Aorta (tissue), 5 donors: ENCODE measurements around the gene DZANK1. TPM values are rescaled to one million over a fixed set of nuclear protein-coding genes. Genes with fewer than 3 reads are reported as not detected.

Experiments used
- ATAC-seq: fragments of 200-7000 bp; cut with Tn5 transposase; one replicate; pipeline ENCODE4 v1.9.1; 2022; ENCODE audit warnings: moderate library complexity; ENCODE audit not compliant: low FRiP score
- DNase-seq, 2 donors: peaks; one replicate each; pipeline ENCODE4 v3.0.0-alpha.2; 2020
- H3K27ac ChIP-seq, 2 donors: one replicate each; pipeline ENCODE4 v1.5.1; 2013; ENCODE audit warnings: low read length in 2 of 2, mild to moderate bottlenecking in 2 of 2, moderate library complexity in 2 of 2, control low read depth in 1 of 2, inconsistent platforms in 1 of 2, low read depth in 1 of 2
- H3K27me3 ChIP-seq, 2 donors: one replicate each; pipeline ENCODE4 v1.6.1; 2013; ENCODE audit warnings: control low read depth in 1 of 2, low read length in 1 of 2, mild to moderate bottlenecking in 1 of 2, moderate library complexity in 1 of 2; ENCODE audit not compliant: insufficient read depth in 2 of 2, control insufficient read depth in 1 of 2
- H3K36me3 ChIP-seq, 2 donors: one replicate each; pipeline ENCODE4 v1.6.1; 2013; ENCODE audit warnings: control low read depth in 1 of 2, low read length in 1 of 2, mild to moderate bottlenecking in 1 of 2; ENCODE audit not compliant: insufficient read depth in 2 of 2, control insufficient read depth in 1 of 2
- H3K4me1 ChIP-seq, 2 donors: one replicate each; pipeline ENCODE4 v1.6.1; 2013; ENCODE audit warnings: low read length in 2 of 2, control low read depth in 1 of 2, mild to moderate bottlenecking in 1 of 2, moderate library complexity in 1 of 2; ENCODE audit not compliant: insufficient read depth in 2 of 2, control insufficient read depth in 1 of 2
- H3K4me3 ChIP-seq, 2 donors: one replicate each; pipeline ENCODE4 v1.5.1; 2013; ENCODE audit warnings: low read length in 2 of 2, control low read depth in 1 of 2, mild to moderate bottlenecking in 1 of 2
- H3K9me3 ChIP-seq: one replicate; pipeline ENCODE4 v1.6.1; 2013; ENCODE audit warnings: mild to moderate bottlenecking, low read length; ENCODE audit not compliant: control insufficient read depth
- WGBS, 2 donors: extraction: QIAGEN DNeasy Blood & Tissue Kit; methylation state at CpG; one replicate each; pipeline ENCODE4 v1.1.7; 2013; 5-methylcytosine and 5-hydroxymethylcytosine counted together
- intact Hi-C, 2 donors: fragments of 100-400 bp; cut with DNase I; formaldehyde crosslinking; loops; one replicate each; pipeline versions ENCODE4 v1.14.2 to v1.15.0; 2022
- polyA plus RNA-seq, 2 donors: library from polyadenylated mRNA; stranded (reverse); fragments of 200-250 nt; gene quantifications; one replicate each; pipeline ENCODE4 v1.2.3, GENCODE V29; 2013
- total RNA-seq, 2 donors: library from RNA; stranded (reverse); fragmentation: NEBNext Ultra II Directional; extraction: Animal tissue kit (Norgen Biotek cat#: 25700); gene quantifications; one replicate each; pipeline ENCODE4 v1.2.1, GENCODE V29; 2021
- donor health status: healthy with polysubstance abuse.
- donor health status: Bipolar disorder and iron deficiency.
- donor health status: DM: no; HTN: no; CAD: no.
- donor health status: DM: no; HTN: no; CAD: no.
- donor health status: DM: yes; HTN: yes; CAD: no.

The DZANK1 gene
- total and polyA plus RNA-seq, 4 donors = 0.75 to 3.6 (median 2.4) TPM

- Histone ChIP-seq H3K4me3 (no peak overlapping the region), H3K27me3 (no peaks in the 10 kb centered on the region), H3K9me3 (no peaks in the 10 kb centered on the region), H3K36me3 (peaks cover 0 to 7% of the 10 kb centered on the region in 2 donors), H3K4me1 (no peaks in the 10 kb centered on the region), H3K27ac (no peak overlapping the region)
- ATAC-seq (no peak), DNase-seq (no peak)
- WGBS, 2 donors = 85 to 87% methylated on average over 1 of the region's 1 CpG
- intact Hi-C loops = no loop called here
Measured at GRCh38 chr20:18477218-18477617, 10.4 kb upstream of the DZANK1 start.

GRCh38 chr20:18466574-18466893 is 296 bp downstream of the DZANK1 start:
- Histone ChIP-seq H3K36me3 (no peaks in the 10 kb centered on the region), H3K4me1 (no peaks in the 10 kb centered on the region), H3K27me3 (no peaks in the 10 kb centered on the region), H3K9me3 (no peaks in the 10 kb centered on the region), H3K27ac (no peak overlapping the region), H3K4me3 (peak overlapping the region; percentile 28 to 56)
- intact Hi-C loops = loop anchor here (5.0 kb wide), 1 partner anchor 41 kb away; the partner anchor contains the start of gene SEC23B (in 2 of the 2)
- DNase-seq (no peak), ATAC-seq (peak; percentile 84)
- 0 to 2% methylated on average over 13 to 15 of the region's 15 CpGs for WGBS, 2 donors

DNA sequence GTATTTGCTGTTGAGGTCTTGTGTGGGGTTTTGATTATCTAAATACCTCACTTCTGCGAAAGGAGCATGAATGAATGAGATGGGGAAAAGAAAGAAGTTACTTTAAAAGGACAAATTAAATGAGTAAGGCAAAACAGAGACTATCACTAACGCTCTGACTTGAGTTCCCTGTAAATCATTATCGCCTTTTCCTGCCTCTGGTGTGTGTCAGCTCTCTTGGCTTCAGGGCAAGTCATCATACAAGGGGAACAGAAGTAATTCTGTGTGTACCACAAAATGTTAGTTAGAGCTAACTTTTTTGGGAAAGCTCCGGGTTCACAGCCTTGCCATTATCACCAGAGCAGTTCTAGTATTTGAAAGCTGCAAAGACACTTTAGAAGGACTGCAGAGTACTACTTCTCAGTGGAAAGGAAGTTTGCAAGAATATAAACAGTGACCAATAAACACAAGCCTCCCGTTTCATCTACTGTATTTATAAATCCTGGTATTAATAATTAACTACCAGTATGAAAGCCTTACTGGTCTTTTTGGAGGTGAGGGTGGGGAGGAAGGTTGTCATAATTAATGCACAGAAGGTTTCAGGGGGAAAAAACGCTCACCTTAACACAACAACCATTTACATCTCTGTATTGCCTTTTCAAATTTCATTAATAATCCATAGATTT is 1.2 kb downstream of the DZANK1 start:
- H3K4me1 ChIP-seq = no peaks in the 10 kb centered on the region
- WGBS, 2 donors = 46 to 52% methylated on average over 6 of the region's 6 CpGs
- no peaks in the 10 kb centered on the region for H3K27me3 ChIP-seq
- no peak overlapping the region for H3K27ac ChIP-seq
- no peaks in the 10 kb centered on the region for H3K9me3 ChIP-seq
- DNase-seq = no peak
- no peak overlapping the region for H3K4me3 ChIP-seq
- no peaks in the 10 kb centered on the region for H3K36me3 ChIP-seq
- ATAC-seq = no peak
- intact Hi-C loops = loop anchor here (5.0 kb wide), 1 partner anchor 42 kb away; the partner anchor contains the start of gene SEC23B (in 2 of the 2)

DNA sequence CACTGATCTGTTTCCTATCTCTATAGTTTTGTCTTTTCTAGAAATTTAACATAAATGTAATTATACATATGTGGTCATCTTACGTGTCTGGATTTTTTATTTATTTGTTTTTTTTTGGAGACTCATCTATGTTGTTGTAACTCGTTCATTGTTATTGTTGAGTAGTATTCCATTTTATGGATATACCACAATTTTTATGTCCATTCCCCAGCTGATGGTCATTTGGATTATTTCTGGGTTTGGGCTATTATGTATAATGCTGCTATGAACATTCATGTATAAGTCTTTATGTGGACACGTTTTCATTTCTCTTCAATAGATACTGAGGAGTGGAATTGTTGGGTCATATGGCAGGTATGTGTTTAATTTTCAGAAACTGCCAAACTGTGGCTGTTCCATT is 10.2 kb downstream of the DZANK1 start:
- DNase-seq (no peak), ATAC-seq (no peak)
- WGBS, 2 donors = 82 to 86% methylated on average over 3 of the region's 3 CpGs
- no peaks in the 10 kb centered on the region for H3K4me1 ChIP-seq
- peaks cover 0 to 3% of the 10 kb centered on the region in 2 donors for H3K36me3 ChIP-seq
- H3K4me3 ChIP-seq = no peak overlapping the region
- intact Hi-C loops = no loop called here
- H3K9me3 ChIP-seq = no peaks in the 10 kb centered on the region
- no peaks in the 10 kb centered on the region for H3K27me3 ChIP-seq
- H3K27ac ChIP-seq = no peak overlapping the region

GRCh38 chr20:18443886-18444285 is 22.9 kb downstream of the DZANK1 start:
- H3K27ac ChIP-seq = no peak overlapping the region
- H3K4me1 ChIP-seq = no peaks in the 10 kb centered on the region
- H3K4me3 ChIP-seq = no peak overlapping the region
- no peaks in the 10 kb centered on the region for H3K36me3 ChIP-seq
- DNase-seq = no peak
- no peak for ATAC-seq
- no peaks in the 10 kb centered on the region for H3K27me3 ChIP-seq
- intact Hi-C loops = no loop called here
- 44 to 46% methylated on average over 4 of the region's 4 CpGs for WGBS, 2 donors
- no peaks in the 10 kb centered on the region for H3K9me3 ChIP-seq

DNA sequence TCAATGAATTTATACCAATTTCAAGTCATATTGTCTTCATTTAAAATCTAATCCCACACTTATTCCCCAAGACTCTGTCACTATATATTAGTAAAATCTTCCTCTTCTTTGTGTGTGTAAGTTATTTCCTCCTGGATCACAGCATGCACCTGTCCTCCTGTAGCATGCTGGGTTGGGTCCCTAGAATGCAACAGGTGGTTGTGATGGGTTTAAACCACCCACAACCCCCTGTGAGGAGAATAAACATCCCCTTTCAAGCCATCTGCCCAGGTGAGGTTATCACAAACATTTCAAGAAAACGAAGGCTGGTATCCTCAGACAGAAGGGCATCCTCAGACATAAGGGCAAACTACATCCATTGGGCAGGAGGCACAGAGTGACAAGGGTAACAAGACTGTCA is 26.4 kb downstream of the DZANK1 start:
- Histone ChIP-seq H3K4me1 (no peaks in the 10 kb centered on the region), H3K27ac (no peak overlapping the region), H3K4me3 (no peak overlapping the region), H3K36me3 (no peaks in the 10 kb centered on the region), H3K9me3 (no peaks in the 10 kb centered on the region), H3K27me3 (no peaks in the 10 kb centered on the region)
- ATAC-seq = no peak
- intact Hi-C loops = no loop called here
- DNase-seq = no peak
- WGBS, 2 donors = 34 to 84% methylated on average over 1 of the region's 1 CpG

DNA sequence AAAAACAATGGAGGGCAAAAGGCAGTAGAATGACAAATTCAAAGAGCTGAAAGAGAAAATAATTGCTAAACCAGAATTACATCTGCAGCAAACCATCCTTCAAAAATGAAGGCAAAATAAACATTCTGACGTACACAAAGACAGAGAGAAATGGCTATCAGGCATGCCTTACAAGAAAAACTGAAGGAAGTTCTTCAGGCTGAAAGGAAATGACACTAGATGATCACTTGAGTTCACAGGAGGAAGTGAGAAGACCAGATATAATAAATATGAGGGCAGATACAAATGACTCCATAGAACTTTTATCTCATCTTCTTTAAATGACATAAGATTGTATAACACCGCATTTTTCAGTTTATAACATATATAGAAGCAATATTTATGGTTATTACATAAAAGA is 30.0 kb downstream of the DZANK1 start:
- H3K36me3 ChIP-seq = no peaks in the 10 kb centered on the region
- H3K27ac ChIP-seq = no peak overlapping the region
- DNase-seq (no peak), ATAC-seq (no peak)
- no peak overlapping the region for H3K4me3 ChIP-seq
- no peaks in the 10 kb centered on the region for H3K4me1 ChIP-seq
- intact Hi-C loops = no loop called here
- H3K27me3 ChIP-seq = no peaks in the 10 kb centered on the region
- 53 to 60% methylated on average over 2 of the region's 2 CpGs for WGBS, 2 donors
- H3K9me3 ChIP-seq = no peaks in the 10 kb centered on the region

GRCh38 chr20:18431206-18431605 is 35.6 kb downstream of the DZANK1 start:
- DNase-seq (no peak), ATAC-seq (no peak)
- Histone ChIP-seq H3K4me3 (no peak overlapping the region), H3K9me3 (no peaks in the 10 kb centered on the region), H3K36me3 (peaks cover 0 to 2% of the 10 kb centered on the region in 2 donors), H3K27me3 (no peaks in the 10 kb centered on the region), H3K27ac (no peak overlapping the region), H3K4me1 (no peaks in the 10 kb centered on the region)
- intact Hi-C loops = no loop called here
- 74 to 81% methylated on average over 6 of the region's 6 CpGs for WGBS, 2 donors

GRCh38 chr20:18430172-18430826 is 36.5 kb downstream of the DZANK1 start:
- Histone ChIP-seq H3K27ac (no peak overlapping the region), H3K9me3 (no peaks in the 10 kb centered on the region), H3K4me1 (no peaks in the 10 kb centered on the region), H3K36me3 (peaks cover 0 to 2% of the 10 kb centered on the region in 2 donors), H3K4me3 (no peak overlapping the region), H3K27me3 (no peaks in the 10 kb centered on the region)
- DNase-seq (no peak), ATAC-seq (no peak)
- WGBS, 2 donors = 90 to 91% methylated on average over 9 of the region's 9 CpGs
- intact Hi-C loops = no loop called here
